ENCODE measurements around the gene IGSF21. TPM values are rescaled to one million over a fixed set of nuclear protein-coding genes. Genes with fewer than 3 reads are reported as not detected.

The IGSF21 gene
- total and polyA plus RNA-seq, 3 experiments from 2014 or later = not detected

GRCh38 chr1:18229625-18230024 lies 122.0 kb downstream of the IGSF21 start:
- no peak overlapping the region for H3K27ac ChIP-seq (ENCODE audit: low read depth, low read length)
- peaks cover 8% of the 10 kb centered on the region for H3K9me3 ChIP-seq (ENCODE audit: low read length)
- Mint-ChIP-seq H3K36me3 (peaks cover 0 to 7% (median 0%) of the 10 kb centered on the region in 3 donors), H3K27me3 (peaks cover 17 to 22% of the 10 kb centered on the region in 2 donors), H3K27ac (no peak overlapping the region), H3K4me3 (no peak overlapping the region), H3K4me1 (no peaks in the 10 kb centered on the region), H3K9me3 (peaks cover 9 to 26% (median 16%) of the 10 kb centered on the region in 5 donors)
- DNase-seq = no peak
- no peaks in the 10 kb centered on the region for H3K36me3 ChIP-seq (ENCODE audit: insufficient read depth, low read length)
- POLR2A ChIA-PET = no interaction called here
- no peaks in the 10 kb centered on the region for H3K27me3 ChIP-seq (ENCODE audit: insufficient read depth, low read length, poor library complexity, severe bottlenecking)
- CTCF ChIA-PET = no interaction called here
- no peaks in the 10 kb centered on the region for H3K4me1 ChIP-seq (ENCODE audit: insufficient read depth, low read length)
- H3K4me3 ChIP-seq (ENCODE audit: low read length) = no peak overlapping the region

- Histone ChIP-seq H3K27ac (ENCODE audit: low read depth, low read length) (no peak overlapping the region), H3K36me3 (ENCODE audit: insufficient read depth, low read length) (no peaks in the 10 kb centered on the region), H3K9me3 (ENCODE audit: low read length) (peaks cover 8% of the 10 kb centered on the region), H3K4me1 (ENCODE audit: insufficient read depth, low read length) (no peaks in the 10 kb centered on the region), H3K27me3 (ENCODE audit: insufficient read depth, low read length, poor library complexity, severe bottlenecking) (no peaks in the 10 kb centered on the region), H3K4me3 (ENCODE audit: low read length) (no peak overlapping the region)
- peaks cover 0 to 7% (median 0%) of the 10 kb centered on the region in 3 donors for H3K36me3 Mint-ChIP-seq
- no peak overlapping the region for H3K4me3 Mint-ChIP-seq
- CTCF ChIA-PET = no interaction called here
- H3K4me1 Mint-ChIP-seq = no peaks in the 10 kb centered on the region
- H3K27me3 Mint-ChIP-seq = peaks cover 17 to 22% of the 10 kb centered on the region in 2 donors
- DNase-seq = no peak
- no peak overlapping the region for H3K27ac Mint-ChIP-seq
- POLR2A ChIA-PET = no interaction called here
- peaks cover 13 to 28% (median 18%) of the 10 kb centered on the region in 5 donors for H3K9me3 Mint-ChIP-seq
These were observed 122.7 kb downstream of the IGSF21 start for GRCh38 chr1:18230321-18230720.

GRCh38 chr1:18230840-18231239 lies 123.2 kb downstream of the IGSF21 start:
- H3K36me3 Mint-ChIP-seq = peaks cover 0 to 7% (median 0%) of the 10 kb centered on the region in 3 donors

GRCh38 chr1:18232052-18232451 lies 124.5 kb downstream of the IGSF21 start:
- Mint-ChIP-seq H3K9me3 (peaks cover 13 to 28% (median 19%) of the 10 kb centered on the region in 5 donors), H3K36me3 (peaks cover 0 to 7% (median 0%) of the 10 kb centered on the region in 3 donors), H3K27me3 (peaks cover 17 to 21% of the 10 kb centered on the region in 2 donors), H3K4me1 (no peaks in the 10 kb centered on the region), H3K27ac (no peak overlapping the region), H3K4me3 (no peak overlapping the region)
- Histone ChIP-seq H3K27ac (ENCODE audit: low read depth, low read length) (no peak overlapping the region), H3K4me3 (ENCODE audit: low read length) (no peak overlapping the region), H3K36me3 (ENCODE audit: insufficient read depth, low read length) (no peaks in the 10 kb centered on the region), H3K4me1 (ENCODE audit: insufficient read depth, low read length) (no peaks in the 10 kb centered on the region), H3K27me3 (ENCODE audit: insufficient read depth, low read length, poor library complexity, severe bottlenecking) (no peaks in the 10 kb centered on the region), H3K9me3 (ENCODE audit: low read length) (peaks cover 8% of the 10 kb centered on the region)
- POLR2A ChIA-PET = no interaction called here
- CTCF ChIA-PET = no interaction called here
- DNase-seq = no peak

More at GRCh38 chr1:18230840-18231239, 123.2 kb downstream of the IGSF21 start:
- Mint-ChIP-seq H3K4me3 (no peak overlapping the region), H3K27me3 (peaks cover 17 to 21% of the 10 kb centered on the region in 2 donors), H3K4me1 (no peaks in the 10 kb centered on the region), H3K27ac (no peak overlapping the region), H3K9me3 (peaks cover 13 to 28% (median 19%) of the 10 kb centered on the region in 5 donors)
- Histone ChIP-seq H3K4me3 (ENCODE audit: low read length) (no peak overlapping the region), H3K27ac (ENCODE audit: low read depth, low read length) (no peak overlapping the region), H3K9me3 (ENCODE audit: low read length) (peaks cover 8% of the 10 kb centered on the region), H3K4me1 (ENCODE audit: insufficient read depth, low read length) (no peaks in the 10 kb centered on the region), H3K27me3 (ENCODE audit: insufficient read depth, low read length, poor library complexity, severe bottlenecking) (no peaks in the 10 kb centered on the region), H3K36me3 (ENCODE audit: insufficient read depth, low read length) (no peaks in the 10 kb centered on the region)
- POLR2A ChIA-PET = no interaction called here
- CTCF ChIA-PET = no interaction called here
- no peak for DNase-seq

- Mint-ChIP-seq H3K27ac (no peak overlapping the region), H3K9me3 (peaks cover 13 to 28% (median 19%) of the 10 kb centered on the region in 5 donors), H3K27me3 (peaks cover 15 to 18% of the 10 kb centered on the region in 2 donors), H3K4me1 (no peaks in the 10 kb centered on the region), H3K36me3 (peaks cover 0 to 7% (median 0%) of the 10 kb centered on the region in 3 donors), H3K4me3 (no peak overlapping the region)
- no peaks in the 10 kb centered on the region for H3K27me3 ChIP-seq (ENCODE audit: insufficient read depth, low read length, poor library complexity, severe bottlenecking)
- H3K4me1 ChIP-seq (ENCODE audit: insufficient read depth, low read length) = no peaks in the 10 kb centered on the region
- H3K27ac ChIP-seq (ENCODE audit: low read depth, low read length) = no peak overlapping the region
- H3K4me3 ChIP-seq (ENCODE audit: low read length) = no peak overlapping the region
- peaks cover 8% of the 10 kb centered on the region for H3K9me3 ChIP-seq (ENCODE audit: low read length)
- POLR2A ChIA-PET = no interaction called here
- CTCF ChIA-PET = no interaction called here
- no peaks in the 10 kb centered on the region for H3K36me3 ChIP-seq (ENCODE audit: insufficient read depth, low read length)
- no peak for DNase-seq
These were observed 125.7 kb downstream of the IGSF21 start for GRCh38 chr1:18233176-18233864.

- Histone ChIP-seq H3K36me3 (ENCODE audit: insufficient read depth, low read length) (no peaks in the 10 kb centered on the region), H3K27ac (ENCODE audit: low read depth, low read length) (no peak overlapping the region), H3K27me3 (ENCODE audit: insufficient read depth, low read length, poor library complexity, severe bottlenecking) (no peaks in the 10 kb centered on the region), H3K9me3 (ENCODE audit: low read length) (peaks cover 8% of the 10 kb centered on the region), H3K4me3 (ENCODE audit: low read length) (no peak overlapping the region), H3K4me1 (ENCODE audit: insufficient read depth, low read length) (no peaks in the 10 kb centered on the region)
- Mint-ChIP-seq H3K36me3 (peaks cover 0 to 7% (median 0%) of the 10 kb centered on the region in 3 donors), H3K4me1 (no peaks in the 10 kb centered on the region), H3K27me3 (peaks cover 13 to 15% of the 10 kb centered on the region in 2 donors), H3K4me3 (no peak overlapping the region), H3K9me3 (peaks cover 10 to 25% (median 16%) of the 10 kb centered on the region in 5 donors), H3K27ac (peak overlapping the region in 1 of 8 donors; percentile 27)
- ChIA-PET CTCF (no interaction called here), POLR2A (no interaction called here)
- no peak for DNase-seq
These were observed 127.2 kb downstream of the IGSF21 start for GRCh38 chr1:18234790-18235242.

- no peak overlapping the region for H3K27ac ChIP-seq (ENCODE audit: low read depth, low read length)
- H3K27me3 ChIP-seq (ENCODE audit: insufficient read depth, low read length, poor library complexity, severe bottlenecking) = no peaks in the 10 kb centered on the region
- Mint-ChIP-seq H3K27ac (no peak overlapping the region), H3K4me3 (no peak overlapping the region), H3K27me3 (peaks cover 9 to 17% of the 10 kb centered on the region in 2 donors), H3K4me1 (no peaks in the 10 kb centered on the region), H3K9me3 (peaks cover 3 to 8% (median 5%) of the 10 kb centered on the region in 5 donors), H3K36me3 (no peaks in the 10 kb centered on the region)
- no peak overlapping the region for H3K4me3 ChIP-seq (ENCODE audit: low read length)
- DNase-seq = no peak
- ChIA-PET POLR2A (no interaction called here), CTCF (no interaction called here)
- H3K9me3 ChIP-seq (ENCODE audit: low read length) = peaks cover under 1% of the 10 kb centered on the region
- H3K36me3 ChIP-seq (ENCODE audit: insufficient read depth, low read length) = no peaks in the 10 kb centered on the region
- H3K4me1 ChIP-seq (ENCODE audit: insufficient read depth, low read length) = no peaks in the 10 kb centered on the region
These were observed 129.8 kb downstream of the IGSF21 start for GRCh38 chr1:18237371-18237770.

GRCh38 chr1:18238190-18238589 lies 130.6 kb downstream of the IGSF21 start:
- Mint-ChIP-seq H3K4me3 (no peak overlapping the region), H3K9me3 (peaks cover 0 to 4% (median 3%) of the 10 kb centered on the region in 5 donors), H3K27ac (no peak overlapping the region), H3K27me3 (peaks cover 9 to 17% of the 10 kb centered on the region in 2 donors), H3K4me1 (no peaks in the 10 kb centered on the region), H3K36me3 (no peaks in the 10 kb centered on the region)
- no peak overlapping the region for H3K4me3 ChIP-seq (ENCODE audit: low read length)
- POLR2A ChIA-PET = no interaction called here
- no peaks in the 10 kb centered on the region for H3K27me3 ChIP-seq (ENCODE audit: insufficient read depth, low read length, poor library complexity, severe bottlenecking)
- DNase-seq = no peak
- CTCF ChIA-PET = no interaction called here
- no peak overlapping the region for H3K27ac ChIP-seq (ENCODE audit: low read depth, low read length)
- no peaks in the 10 kb centered on the region for H3K36me3 ChIP-seq (ENCODE audit: insufficient read depth, low read length)
- H3K4me1 ChIP-seq (ENCODE audit: insufficient read depth, low read length) = no peaks in the 10 kb centered on the region
- H3K9me3 ChIP-seq (ENCODE audit: low read length) = no peaks in the 10 kb centered on the region

Measured in CD8-positive, alpha-beta memory T cell (primary cell).